B cell (primary cell): Measurements from ENCODE around the gene TRABD2A. TPM values are rescaled to one million over a fixed set of nuclear protein-coding genes. Genes with fewer than 3 reads are reported as not detected.

Experiments
- ATAC-seq: fragments of 200-7000 bp; cut with Tn5 transposase; one replicate; pipeline ENCODE4 v1.10.0; 2021; ENCODE audit warnings: low read depth, mild to moderate bottlenecking, moderate number of reproducible peaks, moderate library complexity
- CTCF ChIA-PET: fragments of 350-600 bp; sonication (Branson Sonifier 250); formaldehyde crosslinking; loops from one replicate; lab custom pipeline; 2021; ENCODE audit warnings: antibody characterized with exemption, inconsistent platforms; lab: Charles Lee
- POLR2A ChIA-PET: fragments of 350-600 bp; sonication (Branson Sonifier 250); formaldehyde crosslinking; loops from one replicate; lab custom pipeline; 2021; ENCODE audit warnings: antibody characterized with exemption; lab: Charles Lee
- DNase-seq: peaks from one replicate; pipeline ENCODE4 v3.0.0; 2013
- H2AFZ ChIP-seq: 2 replicates; pipeline ENCODE4 v1.6.1; 2012; ENCODE audit warnings: mild to moderate bottlenecking, low read depth, low read length; ENCODE audit not compliant: insufficient read depth, poor library complexity, severe bottlenecking
- H3K27ac ChIP-seq, 2 donors: 1 replicate in 1 of 2; 2 replicates in 1 of 2; pipeline ENCODE4 v1.5.1; 2012 to 2013; ENCODE audit warnings: low read length in 2 of 2, mild to moderate bottlenecking in 2 of 2, moderate library complexity in 1 of 2
- H3K27me3 ChIP-seq, 4 experiments: fragments of 200-600 bp in 1 of 4; sonication (generic) in 1 of 4; replicated peaks in 1 of 4; 1 replicate in 2 of 4; 2 replicates in 2 of 4; pipeline versions ENCODE4 v1.6.1 to v1.7.0; 2013 to 2016; ENCODE audit warnings: low read length in 3 of 4, mild to moderate bottlenecking in 2 of 4, mixed read lengths in 1 of 4, moderate library complexity in 1 of 4; ENCODE audit not compliant: insufficient read depth in 4 of 4, control insufficient read depth in 3 of 4; ENCODE audit errors: control extremely low read depth in 1 of 4
- H3K36me3 ChIP-seq, 2 experiments: replicated peaks in 1 of 2; 1 replicate in 1 of 2; 2 replicates in 1 of 2; pipeline versions ENCODE4 v1.6.1 to v1.7.1; 2013; ENCODE audit warnings: low read length in 1 of 2; ENCODE audit not compliant: insufficient read depth in 2 of 2, control insufficient read depth in 1 of 2; ENCODE audit errors: control extremely low read depth in 1 of 2, extremely low read depth in 1 of 2
- H3K4me1 ChIP-seq, 2 donors: fragments of 200-600 bp in 1 of 2; sonication (generic) in 1 of 2; 1 replicate in 1 of 2; 2 replicates in 1 of 2; pipeline versions ENCODE4 v1.5.1 to v1.6.1; 2013 to 2017; ENCODE audit warnings: low read length in 2 of 2; ENCODE audit not compliant: control insufficient read depth in 2 of 2, insufficient read depth in 2 of 2
- H3K4me2 ChIP-seq: replicated peaks from 2 replicates; pipeline ENCODE3; 2012; ENCODE audit warnings: mild to moderate bottlenecking, low read depth, low read length; ENCODE audit not compliant: poor library complexity, severe bottlenecking
- H3K4me3 ChIP-seq, 5 experiments: fragments of 200-600 bp in 1 of 5; sonication (generic) in 1 of 5; 1 replicate in 3 of 5; 2 replicates in 2 of 5; pipeline versions ENCODE4 v1.5.1 to v1.7.0; 2011 to 2016; ENCODE audit warnings: low read length in 4 of 5, mild to moderate bottlenecking in 4 of 5, low read depth in 2 of 5, control low read depth in 1 of 5, moderate library complexity in 1 of 5; ENCODE audit not compliant: insufficient read depth in 1 of 5; ENCODE audit errors: control extremely low read depth in 1 of 5, extremely low read depth in 1 of 5
- H3K79me2 ChIP-seq: fragments of 200-600 bp; sonication (generic); one replicate; pipeline ENCODE4 v1.6.0; 2016; ENCODE audit warnings: low read length; ENCODE audit not compliant: control insufficient read depth, insufficient read depth
- H3K9ac ChIP-seq: fragments of 200-600 bp; sonication (generic); 2 replicates; pipeline ENCODE4 v1.6.1; 2017; ENCODE audit warnings: mild to moderate bottlenecking, low read length, moderate library complexity
- H3K9me3 ChIP-seq, 3 donors: one replicate each; pipeline versions ENCODE4 v1.6.1 to v1.7.1; 2013; ENCODE audit warnings: low read length in 2 of 3; ENCODE audit not compliant: control insufficient read depth in 2 of 3, insufficient read depth in 1 of 3; ENCODE audit errors: control extremely low read depth in 1 of 3
- H4K20me1 ChIP-seq: 2 replicates; pipeline ENCODE4 v1.6.0; 2012; ENCODE audit warnings: mild to moderate bottlenecking, low read length; ENCODE audit not compliant: insufficient read depth, control insufficient read depth, poor library complexity, severe bottlenecking
- H3K27ac Mint-ChIP-seq: one replicate; pipeline ENCODE4 v1.8.0; 2021; ENCODE audit warnings: mixed read lengths
- H3K27me3 Mint-ChIP-seq: one replicate; pipeline ENCODE4 v1.8.0; 2021; ENCODE audit warnings: mixed read lengths
- H3K4me1 Mint-ChIP-seq: one replicate; pipeline ENCODE4 v1.8.0; 2021; ENCODE audit warnings: mixed read lengths
- H3K4me3 Mint-ChIP-seq: one replicate; pipeline ENCODE4 v1.8.0; 2021; ENCODE audit warnings: mixed read lengths
- H3K9me3 Mint-ChIP-seq: one replicate; pipeline ENCODE4 v1.8.0; 2022; ENCODE audit warnings: mixed read lengths; ENCODE audit not compliant: insufficient read depth
- CTCF ChIP-seq: fragments of 200-600 bp; IDR thresholded peaks from one replicate; pipeline ENCODE4 v1.8.0; 2022; ENCODE audit warnings: antibody characterized with exemption, mild to moderate bottlenecking
- EZH2 ChIP-seq: IDR thresholded peaks from 2 replicates; pipeline ENCODE4 v1.6.1; 2012; ENCODE audit warnings: borderline replicate concordance, low read depth, mild to moderate bottlenecking, moderate library complexity, low read length; ENCODE audit not compliant: insufficient read depth, poor library complexity, severe bottlenecking
- WGBS: methylation state at CpG from one replicate; pipeline ENCODE4 v1.1.5; 2013; ENCODE audit warnings: missing lambda C conversion rate; ENCODE audit not compliant: insufficient coverage; 5-methylcytosine and 5-hydroxymethylcytosine counted together
- intact Hi-C: fragments of 100-400 bp; cut with micrococcal nuclease; formaldehyde crosslinking; loops from one replicate; pipeline ENCODE4 v1.10.0; 2022
- polyA plus RNA-seq: library from polyadenylated mRNA; depleted of rRNA; stranded (reverse); fragments of >200 nt; gene quantifications from 2 replicates; pipeline ENCODE4 v1.2.3, GENCODE V29; 2012
- total RNA-seq, 2 donors: library from RNA; stranded (reverse); fragments of 120-200 nt in 1 of 2; gene quantifications; 1 replicate in 1 of 2; 2 replicates in 1 of 2; pipeline versions ENCODE4 v1.2.3 to v1.2.4, GENCODE V29; 2013 to 2022

The TRABD2A gene
- total and polyA plus RNA-seq, 2 donors (not counting 1 experiment from before 2014, with no cell fraction given), result 10.1 to 11.3 TPM

DNA sequence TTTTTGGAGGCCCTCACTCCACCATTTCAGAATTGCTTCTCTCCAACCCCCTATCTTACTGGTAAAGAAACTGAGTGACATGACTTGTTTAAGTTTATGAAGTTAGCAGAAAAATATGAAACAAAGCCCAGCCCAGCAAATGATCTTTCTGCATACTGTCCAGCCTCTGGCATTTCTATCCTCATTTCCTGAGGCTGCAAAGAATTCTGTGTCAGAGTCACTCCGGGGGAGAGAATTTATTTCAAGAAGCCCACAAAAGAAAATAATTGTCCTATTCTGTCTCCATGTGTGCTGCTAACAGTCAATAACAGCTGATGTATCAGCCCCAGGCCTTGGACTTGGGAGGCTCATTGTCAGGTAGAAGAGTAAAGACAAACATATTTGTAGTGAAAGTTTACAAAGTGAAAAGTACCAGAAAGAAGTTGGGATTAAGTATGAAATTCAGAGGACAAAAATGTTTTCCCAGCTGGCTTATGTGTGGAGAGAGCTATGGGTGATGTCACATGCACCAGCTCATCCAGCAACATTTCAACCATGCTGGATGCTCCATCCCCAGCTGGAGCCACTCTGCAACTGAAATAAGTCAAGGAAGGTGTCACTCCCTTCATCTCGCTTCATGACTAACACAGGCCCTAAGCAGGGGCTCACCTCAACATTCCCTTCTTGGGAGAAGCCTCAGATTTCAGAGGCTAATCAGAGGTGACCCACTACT, 42.3 kb downstream of the TRABD2A start:
- H3K9ac ChIP-seq, result no peak overlapping the region
- ChIA-PET POLR2A (no interaction called here), CTCF (interaction anchor here (1.0 to 1.6 kb wide), 3 partner anchors 13 to 87 kb away, joined by 3 to 4 read pairs (median 4); no protein-coding TSS in a partner anchor)
- DNase-seq, result no peak
- H3K4me3 ChIP-seq, result no peak overlapping the region
- Mint-ChIP-seq H3K4me3 (no peak overlapping the region), H3K9me3 (peaks cover 8% of the 10 kb centered on the region), H3K27ac (no peak overlapping the region), H3K27me3 (no peaks in the 10 kb centered on the region), H3K4me1 (peaks cover 5% of the 10 kb centered on the region)
- intact Hi-C loops, result no loop called here
- H3K27ac ChIP-seq, result no peak overlapping the region
- H2AFZ ChIP-seq, result no peak overlapping the region
- no peak for ATAC-seq
- 100% methylated on average over 1 of the region's 2 CpGs for WGBS
- no peak overlapping the region for H3K4me2 ChIP-seq
- H3K79me2 ChIP-seq, result peaks cover 9% of the 10 kb centered on the region
- TF ChIP-seq CTCF, result no peak
- H3K4me1 ChIP-seq, result peaks cover 2 to 6% of the 10 kb centered on the region in 2 donors
- no peaks in the 10 kb centered on the region for H3K27me3 ChIP-seq
- no peaks in the 10 kb centered on the region for H4K20me1 ChIP-seq
- H3K36me3 ChIP-seq, result no peaks in the 10 kb centered on the region
- H3K9me3 ChIP-seq, result peaks cover 1 to 8% (median 8%) of the 10 kb centered on the region in 3 donors

GRCh38 chr2:84836215-84836614, 44.7 kb downstream of the TRABD2A start:
- POLR2A ChIA-PET, result no interaction called here
- H3K9me3 ChIP-seq, result peaks cover 1 to 8% (median 8%) of the 10 kb centered on the region in 3 donors

More at GRCh38 chr2:84836215-84836614, 44.7 kb downstream of the TRABD2A start:
- Histone ChIP-seq H3K9ac (no peak overlapping the region), H3K4me3 (no peak overlapping the region), H3K4me2 (no peak overlapping the region), H4K20me1 (no peaks in the 10 kb centered on the region), H3K36me3 (no peaks in the 10 kb centered on the region), H3K27ac (no peak overlapping the region), H3K4me1 (peaks cover 18 to 26% of the 10 kb centered on the region in 2 donors), H3K79me2 (no peaks in the 10 kb centered on the region), H3K27me3 (no peaks in the 10 kb centered on the region), H2AFZ (no peak overlapping the region)
- Mint-ChIP-seq H3K4me3 (no peak overlapping the region), H3K27me3 (no peaks in the 10 kb centered on the region), H3K4me1 (peaks cover 19% of the 10 kb centered on the region), H3K9me3 (peaks cover 8% of the 10 kb centered on the region), H3K27ac (no peak overlapping the region)
- no CpG with 5 or more reads among the region's 2 CpGs for WGBS
- TF ChIP-seq EZH2 (no peak), CTCF (no peak)
- CTCF ChIA-PET, result no interaction called here
- intact Hi-C loops, result no loop called here
- ATAC-seq, result no peak
- no peak for DNase-seq
